Colonic mucosa (tissue), 4 donors: ENCODE measurements around the gene TAS2R19. TPM values are rescaled to one million over a fixed set of nuclear protein-coding genes. Genes with fewer than 3 reads are reported as not detected.
"Not testable (repeated sequence)": the region's sequence is repeated elsewhere in the genome, so short reads cannot be mapped to it uniquely, and the experiment has no call there.

Experiments used
- DNase-seq: peaks from one replicate; pipeline ENCODE4 v3.0.0-alpha.2; 2020
- H3K27ac ChIP-seq: fragments of 200-600 bp; one replicate; pipeline ENCODE4 v1.8.0; 2021
- H3K27me3 ChIP-seq: fragments of 200-600 bp; one replicate; pipeline ENCODE4 v1.8.0; 2021
- H3K36me3 ChIP-seq: fragments of 200-600 bp; one replicate; pipeline ENCODE4 v1.8.0; 2021
- H3K4me1 ChIP-seq: fragments of 200-600 bp; one replicate; pipeline ENCODE4 v1.8.0; 2021; ENCODE audit warnings: mild to moderate bottlenecking
- H3K4me3 ChIP-seq: fragments of 200-600 bp; one replicate; pipeline ENCODE4 v1.8.0; 2021
- H3K9ac ChIP-seq, 2 donors: one replicate each; pipeline ENCODE4 v1.7.0; 2013; ENCODE audit warnings: control low read depth in 2 of 2, low read depth in 2 of 2, low read length in 2 of 2
- H3K9me3 ChIP-seq: fragments of 200-600 bp; one replicate; pipeline ENCODE4 v1.8.0; 2021
- CTCF ChIP-seq: fragments of 200-600 bp; IDR thresholded peaks from one replicate; pipeline ENCODE4 v1.8.0; 2022; ENCODE audit warnings: antibody characterized with exemption, mild to moderate bottlenecking
- intact Hi-C: fragments of 100-400 bp; cut with DNase I; formaldehyde crosslinking; loops from one replicate; pipeline ENCODE4 v1.14.1; 2022
- total RNA-seq, 2 donors: library from RNA; stranded (reverse); fragmentation: NEBNext Ultra II Directional in 1 of 2; extraction: Animal tissue kit (Norgen Biotek cat#: 25700) in 1 of 2; gene quantifications; one replicate each; pipeline ENCODE4 v1.2.1, GENCODE V29; 2021
- donor health status: healthy.
- donor health status: DM: no; HTN: no; CAD: no.
- donor health status: DM: no; HTN: no; CAD: no.

TAS2R19 gene, protein sequence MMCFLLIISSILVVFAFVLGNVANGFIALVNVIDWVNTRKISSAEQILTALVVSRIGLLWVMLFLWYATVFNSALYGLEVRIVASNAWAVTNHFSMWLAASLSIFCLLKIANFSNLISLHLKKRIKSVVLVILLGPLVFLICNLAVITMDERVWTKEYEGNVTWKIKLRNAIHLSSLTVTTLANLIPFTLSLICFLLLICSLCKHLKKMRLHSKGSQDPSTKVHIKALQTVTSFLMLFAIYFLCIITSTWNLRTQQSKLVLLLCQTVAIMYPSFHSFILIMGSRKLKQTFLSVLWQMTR
- total RNA-seq = 1 to 10 TPM; 1.6 to 1.9 TPM

DNA sequence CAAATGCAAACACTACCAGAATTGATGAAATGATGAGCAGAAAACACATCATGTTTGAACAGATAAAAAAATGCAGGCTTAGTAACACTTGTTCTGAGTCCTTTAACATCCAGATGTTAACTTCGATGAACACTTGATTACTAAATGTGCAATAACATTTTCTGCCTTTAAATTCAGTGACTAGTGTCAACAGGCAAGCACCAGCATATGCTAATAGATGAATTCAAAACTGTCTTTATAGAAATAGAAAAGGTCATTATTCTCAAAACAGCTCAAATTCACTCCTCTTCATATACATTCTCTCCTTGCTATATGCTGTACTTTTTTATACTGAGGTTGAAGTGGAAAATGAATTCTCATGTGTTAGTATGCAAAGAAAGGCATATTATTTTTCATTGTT is at the start of gene TAS2R19:
TSS of gene TAS2R19 (minus strand) at position 101 of the 400 bp plus-strand sequence. CDS start at position 52, 49 bp downstream.
- no peak for DNase-seq
- H3K27ac ChIP-seq = no peak within 1 kb of the TSS
- no peaks in the 10 kb centered on the region for H3K27me3 ChIP-seq
- H3K4me3 ChIP-seq = no peak within 1 kb of the TSS
- no peak for TF ChIP-seq CTCF
- no peaks in the 10 kb centered on the region for H3K4me1 ChIP-seq
- no peaks in the 10 kb centered on the region for H3K9me3 ChIP-seq
- intact Hi-C loops = no loop called here
- no peaks in the 10 kb centered on the region for H3K36me3 ChIP-seq
- H3K9ac ChIP-seq = no peak within 1 kb of the TSS

DNA sequence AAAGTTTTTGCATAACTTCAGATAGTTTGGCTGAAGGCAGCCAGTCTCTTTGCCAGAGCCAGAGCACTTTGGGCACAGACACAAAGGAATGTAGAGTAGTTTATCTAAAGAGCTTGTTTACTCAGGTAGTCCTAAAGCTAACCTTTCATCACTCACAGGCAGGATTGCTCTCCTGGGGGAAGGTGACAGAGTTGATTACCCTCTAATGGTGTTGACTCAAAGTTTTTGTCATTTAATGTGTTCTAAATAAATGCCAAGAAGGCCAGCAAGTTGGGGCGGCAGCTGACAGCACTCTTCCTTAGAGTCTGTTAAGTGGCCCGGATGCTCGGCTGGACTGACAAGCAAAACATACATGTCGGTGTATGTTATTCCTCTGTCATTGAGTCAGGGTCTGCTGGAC is 49.0 kb upstream of the TAS2R19 start:
- no peaks in the 10 kb centered on the region for H3K4me1 ChIP-seq

DNA sequence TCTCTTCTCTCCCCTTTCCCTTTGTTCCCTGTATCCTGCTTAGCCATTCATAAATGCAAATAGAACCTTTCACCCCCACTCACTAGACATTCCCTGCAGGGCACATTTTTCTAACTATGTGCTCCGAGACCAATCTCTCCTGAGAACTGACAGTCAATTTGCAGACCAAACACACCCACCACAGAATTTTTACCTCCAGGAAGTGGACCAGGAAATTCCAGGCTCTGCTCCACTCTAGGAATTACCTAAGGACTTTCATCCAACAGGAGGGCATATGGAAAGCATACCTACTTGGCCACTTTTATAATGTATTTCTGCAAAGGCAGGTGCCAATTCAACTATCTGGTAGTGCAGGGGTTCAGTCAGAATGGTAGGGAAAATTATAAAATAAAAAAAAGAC is 48.6 kb upstream of the TAS2R19 start:
- no peaks in the 10 kb centered on the region for H3K9me3 ChIP-seq
- H3K9ac ChIP-seq = no peak overlapping the region
- H3K27ac ChIP-seq = no peak overlapping the region
- H3K36me3 ChIP-seq = no peaks in the 10 kb centered on the region
- no peak for TF ChIP-seq CTCF
- H3K27me3 ChIP-seq = no peaks in the 10 kb centered on the region
- no peaks in the 10 kb centered on the region for H3K4me1 ChIP-seq
- intact Hi-C loops = no loop called here
- no peak overlapping the region for H3K4me3 ChIP-seq
- no peak for DNase-seq

More for the DNA sequence above, 49.0 kb upstream of the TAS2R19 start:
- Histone ChIP-seq H3K27me3 (no peaks in the 10 kb centered on the region), H3K9me3 (no peaks in the 10 kb centered on the region), H3K27ac (no peak overlapping the region), H3K4me3 (no peak overlapping the region), H3K36me3 (no peaks in the 10 kb centered on the region), H3K9ac (no peak overlapping the region)
- intact Hi-C loops = no loop called here
- no peak for DNase-seq
- no peak for TF ChIP-seq CTCF

GRCh38 chr12:11069854-11070365 is 47.5 kb upstream of the TAS2R19 start:
- Histone ChIP-seq H3K9me3 (no peaks in the 10 kb centered on the region), H3K36me3 (no peaks in the 10 kb centered on the region), H3K4me3 (no peak overlapping the region), H3K27ac (no peak overlapping the region), H3K4me1 (no peaks in the 10 kb centered on the region), H3K9ac (no peak overlapping the region), H3K27me3 (no peaks in the 10 kb centered on the region)
- TF ChIP-seq CTCF = no peak
- intact Hi-C loops = no loop called here
- no peak for DNase-seq

- Histone ChIP-seq H3K4me1 (no peaks in the 10 kb centered on the region), H3K9me3 (no peaks in the 10 kb centered on the region), H3K36me3 (no peaks in the 10 kb centered on the region), H3K27ac (no peak overlapping the region), H3K9ac (no peak overlapping the region), H3K4me3 (no peak overlapping the region), H3K27me3 (no peaks in the 10 kb centered on the region)
- DNase-seq = peak; percentile 20
- intact Hi-C loops = no loop called here
- TF ChIP-seq CTCF = no peak
Observed at GRCh38 chr12:11067514-11067913, 45.1 kb upstream of the TAS2R19 start.

DNA sequence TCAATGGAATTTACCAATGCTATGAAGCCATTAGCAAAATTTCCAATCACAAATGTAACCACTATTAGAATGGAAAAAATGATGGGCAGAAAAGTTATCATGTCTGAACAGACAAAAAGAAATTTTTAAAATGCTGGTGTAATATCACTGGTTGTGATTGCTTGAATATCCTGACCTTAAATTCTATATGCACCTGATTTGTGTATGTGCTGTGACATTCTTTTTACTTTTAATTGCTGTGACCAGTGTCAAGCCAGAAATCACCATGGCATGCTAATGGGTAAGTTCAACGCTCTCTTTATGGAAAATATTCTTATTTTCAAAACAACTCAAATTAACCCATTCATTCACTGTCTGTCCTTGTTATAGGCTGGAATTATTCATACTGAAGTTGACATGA is 39.8 kb upstream of the TAS2R19 start, which contains the start of gene TAS2R46:
TSS of gene TAS2R46 (minus strand) at position 101 of the 400 bp plus-strand sequence. CDS start at position 101, 0 bp downstream.
- H3K27ac ChIP-seq, H3K4me3 ChIP-seq, H3K9ac ChIP-seq, H3K27me3 ChIP-seq, intact Hi-C loops, H3K36me3 ChIP-seq, DNase-seq, H3K9me3 ChIP-seq, H3K4me1 ChIP-seq: not testable (repeated sequence)
